H1 (cell line): Measurements from ENCODE around the gene CACNG3. TPM values are rescaled to one million over a fixed set of nuclear protein-coding genes. Genes with fewer than 3 reads are reported as not detected.

Experiments used
- CTCF ChIA-PET: fragments of 300-600 bp; sonication (Branson Sonifier 250); formaldehyde crosslinking; loops from one replicate; lab custom pipeline; 2021; ENCODE audit not compliant: partially characterized antibody; lab: Charles Lee
- POLR2A ChIA-PET: fragments of 300-600 bp; sonication (Branson Sonifier 250); formaldehyde crosslinking; loops from one replicate; lab custom pipeline; 2021; ENCODE audit warnings: inconsistent platforms; ENCODE audit not compliant: partially characterized antibody; lab: Charles Lee
- DNase-seq, 2 experiments: peaks; one replicate each; pipeline versions ENCODE4 v3.0.0 to v3.0.0-alpha.2; 2010 to 2022; ENCODE audit warnings: low spot score in 2 of 2, low read depth in 1 of 2, mixed read lengths in 1 of 2
- FAIRE-seq: peaks from 2 replicates; lab custom pipeline; 2011; peaks lifted over from hg19 to GRCh38; lab: Jason Lieb, UNC
- H2AFZ ChIP-seq: 2 replicates; pipeline ENCODE4 v1.8.1; 2012; ENCODE audit warnings: low read length, inconsistent platforms
- H2AK5ac ChIP-seq: 2 replicates; pipeline ENCODE4 v1.6.1; 2013; ENCODE audit warnings: low read depth, low read length
- H2BK120ac ChIP-seq: replicated peaks from 2 replicates; pipeline ENCODE3; 2013; ENCODE audit warnings: low read depth, low read length, inconsistent platforms
- H2BK12ac ChIP-seq: 2 replicates; pipeline ENCODE4 v1.6.1; 2013; ENCODE audit warnings: low read depth, low read length
- H2BK15ac ChIP-seq: 2 replicates; pipeline ENCODE4 v1.6.1; 2013; ENCODE audit warnings: low read length
- H2BK20ac ChIP-seq: 2 replicates; pipeline ENCODE4 v1.6.1; 2013; ENCODE audit warnings: low read length
- H2BK5ac ChIP-seq: 2 replicates; pipeline ENCODE4 v1.6.1; 2013; ENCODE audit warnings: low read depth, low read length
- H3K14ac ChIP-seq: 2 replicates; pipeline ENCODE4 v1.6.1; 2013; ENCODE audit warnings: inconsistent platforms; ENCODE audit not compliant: insufficient read length
- H3K18ac ChIP-seq: 2 replicates; pipeline ENCODE4 v1.6.1; 2013; ENCODE audit warnings: low read length; ENCODE audit errors: extremely low read depth
- H3K23ac ChIP-seq: 2 replicates; pipeline ENCODE4 v1.6.1; 2013; ENCODE audit warnings: inconsistent platforms; ENCODE audit not compliant: insufficient read length
- H3K23me2 ChIP-seq: 2 replicates; pipeline ENCODE4 v1.6.1; 2013; ENCODE audit warnings: low read depth, low read length
- H3K27ac ChIP-seq: 2 replicates; pipeline ENCODE4 v1.6.1; 2011; ENCODE audit warnings: low read depth, low read length, inconsistent platforms
- H3K27me3 ChIP-seq, 4 experiments: replicated peaks in 1 of 4; 1 replicate in 1 of 4; 2 replicates in 3 of 4; pipeline versions ENCODE4 v1.6.1 to v1.8.1; 2011 to 2013; ENCODE audit warnings: low read length in 3 of 4, mild to moderate bottlenecking in 3 of 4, inconsistent platforms in 2 of 4, mixed read lengths in 2 of 4, moderate library complexity in 1 of 4; ENCODE audit not compliant: control insufficient read depth in 3 of 4, insufficient read depth in 3 of 4; ENCODE audit errors: extremely low read depth in 1 of 4
- H3K36me3 ChIP-seq, 4 experiments: 2 replicates each; pipeline versions ENCODE4 v1.6.1 to v1.8.1; 2011 to 2013; ENCODE audit warnings: mild to moderate bottlenecking in 4 of 4, low read length in 3 of 4, moderate library complexity in 2 of 4, control low read depth in 1 of 4, inconsistent platforms in 1 of 4; ENCODE audit not compliant: insufficient read depth in 4 of 4, control insufficient read depth in 2 of 4
- H3K4ac ChIP-seq: replicated peaks from 2 replicates; pipeline ENCODE3; 2013; ENCODE audit warnings: low read length, low read depth, mixed read lengths, inconsistent platforms; ENCODE audit not compliant: insufficient read length
- H3K4me1 ChIP-seq, 4 experiments: replicated peaks in 1 of 4; 1 replicate in 1 of 4; 2 replicates in 3 of 4; pipeline versions ENCODE4 v1.6.1 to v1.8.1; 2011 to 2013; ENCODE audit warnings: low read length in 3 of 4, inconsistent platforms in 2 of 4, mixed read lengths in 1 of 4; ENCODE audit not compliant: insufficient read depth in 4 of 4, control insufficient read depth in 3 of 4
- H3K4me2 ChIP-seq, 2 experiments: 2 replicates each; pipeline versions ENCODE4 v1.6.1 to v1.8.1; 2011 to 2013; ENCODE audit warnings: low read depth in 2 of 2, low read length in 2 of 2, control low read depth in 1 of 2, inconsistent platforms in 1 of 2, mild to moderate bottlenecking in 1 of 2; ENCODE audit not compliant: insufficient read depth in 1 of 2
- H3K4me3 ChIP-seq, 4 experiments: fragments of 200-600, 300-600 bp in 1 of 4; sonication (generic), shearing (Covaris generic), sonication (Bioruptor Twin) in 1 of 4; 2 replicates each; pipeline versions ENCODE4 v1.5.1 to v1.8.1; 2011 to 2016; ENCODE audit warnings: low read length in 4 of 4, low read depth in 3 of 4, control low read depth in 2 of 4, inconsistent platforms in 2 of 4, mild to moderate bottlenecking in 2 of 4, mixed read lengths in 1 of 4, moderate library complexity in 1 of 4; ENCODE audit not compliant: insufficient read depth in 2 of 4; ENCODE audit errors: extremely low read depth in 1 of 4
- H3K56ac ChIP-seq: replicated peaks from 2 replicates; pipeline ENCODE3; 2013; ENCODE audit warnings: low read depth, mild to moderate bottlenecking, mixed read lengths, low read length, inconsistent platforms; ENCODE audit not compliant: insufficient read length
- H3K79me1 ChIP-seq: 2 replicates; pipeline ENCODE4 v1.6.1; 2013; ENCODE audit warnings: low read depth, low read length, control low read depth
- H3K79me2 ChIP-seq, 2 experiments: 2 replicates each; pipeline versions ENCODE4 v1.6.1 to v1.8.1; 2012 to 2013; ENCODE audit warnings: low read length in 2 of 2, mild to moderate bottlenecking in 2 of 2, inconsistent platforms in 1 of 2; ENCODE audit not compliant: insufficient read depth in 2 of 2, control insufficient read depth in 1 of 2
- H3K9ac ChIP-seq, 4 experiments: replicated peaks in 1 of 4; 1 replicate in 1 of 4; 2 replicates in 3 of 4; pipeline versions ENCODE4 v1.6.1 to v1.8.1; 2011 to 2013; ENCODE audit warnings: low read depth in 3 of 4, low read length in 3 of 4, control low read depth in 2 of 4, mild to moderate bottlenecking in 2 of 4, moderate library complexity in 2 of 4, inconsistent platforms in 1 of 4; ENCODE audit errors: extremely low read depth in 1 of 4
- H3K9me3 ChIP-seq, 2 experiments: 2 replicates each; pipeline versions ENCODE4 v1.6.1 to v1.8.1; 2012 to 2013; ENCODE audit warnings: mild to moderate bottlenecking in 2 of 2, moderate library complexity in 2 of 2, control low read depth in 1 of 2, inconsistent platforms in 1 of 2, low read depth in 1 of 2, low read length in 1 of 2, mixed read lengths in 1 of 2; ENCODE audit not compliant: insufficient read depth in 2 of 2
- H4K20me1 ChIP-seq, 2 experiments: replicated peaks in 1 of 2; 2 replicates each; pipeline versions ENCODE3 to v1.8.1; 2011 to 2013; ENCODE audit warnings: inconsistent platforms in 2 of 2, low read length in 2 of 2, mild to moderate bottlenecking in 1 of 2; ENCODE audit not compliant: insufficient read depth in 2 of 2, control insufficient read depth in 1 of 2
- H4K5ac ChIP-seq: 2 replicates; pipeline ENCODE4 v1.6.1; 2013; ENCODE audit warnings: low read length, low read depth, mixed read lengths, inconsistent platforms; ENCODE audit not compliant: insufficient read length
- H4K8ac ChIP-seq: 2 replicates; pipeline ENCODE4 v1.8.0; 2013; ENCODE audit warnings: mild to moderate bottlenecking, moderate library complexity, low read length, inconsistent platforms; ENCODE audit not compliant: insufficient read depth; ENCODE audit errors: extremely low read depth
- H4K91ac ChIP-seq: replicated peaks from 2 replicates; pipeline ENCODE3; 2013; ENCODE audit warnings: low read length, mixed read lengths, inconsistent platforms; ENCODE audit not compliant: insufficient read length
- BCL11A ChIP-seq, 2 experiments: IDR thresholded peaks; one replicate each; pipeline ENCODE4 v1.6.1; 2011; ENCODE audit warnings: low read depth in 2 of 2, low read length in 2 of 2, mild to moderate bottlenecking in 2 of 2
- CBX5 ChIP-seq: fragments of 300-800, 300-1000 bp; sonication (generic); IDR thresholded peaks from 2 replicates; pipeline ENCODE4 v1.7.1; 2016; ENCODE audit warnings: antibody characterized with exemption, low read length, low read depth
- SIX5 ChIP-seq: IDR thresholded peaks from 2 replicates; pipeline ENCODE4 v1.6.1; 2011; ENCODE audit warnings: mild to moderate bottlenecking, low read depth, low read length
- TEAD4 ChIP-seq: IDR thresholded peaks from 2 replicates; pipeline ENCODE4 v1.6.1; 2012; ENCODE audit warnings: low read depth, low read length, inconsistent platforms, mixed read lengths
- WGBS, 2 experiments: shearing (Covaris generic) in 1 of 2; methylation state at CpG; one replicate each; pipeline versions ENCODE4 v1.1.6 to v1.1.7; 2013 to 2015; ENCODE audit warnings: low lambda C conversion rate in 2 of 2, mixed read lengths in 2 of 2, inconsistent platforms in 1 of 2, low coverage in 1 of 2, missing lambda C conversion rate in 1 of 2; ENCODE audit not compliant: insufficient replicate concordance in 2 of 2, insufficient coverage in 1 of 2, insufficient read length in 1 of 2; ENCODE audit errors: extremely low coverage in 1 of 2, missing lambda C conversion rate in 1 of 2; 5-methylcytosine and 5-hydroxymethylcytosine counted together
- polyA plus RNA-seq, 7 experiments: library from polyadenylated mRNA; depleted of rRNA in 3 of 7; stranded (reverse) in 5 of 7; unstranded in 2 of 7; fragments of >200 nt in 5 of 7; fragments of 200-250 nt in 2 of 7; gene quantifications; 1 replicate in 5 of 7; 2 replicates in 1 of 7; 4 replicates in 1 of 7; pipeline versions ENCODE4 v1.2.1 to v1.2.3, GENCODE V29; 2011 to 2013; ENCODE audit warnings: missing spikeins in 2 of 7, mixed read lengths in 2 of 7
- total RNA-seq: library from RNA; stranded (reverse); fragmentation: NEBNext Ultra II Directional; extraction: Animal tissue kit (Norgen Biotek cat#: 25700); gene quantifications from 2 replicates; pipeline ENCODE4 v1.2.1, GENCODE V29; 2021
- TF ChIP-seq, protein P1 (sequence below): IDR thresholded peaks from 2 replicates; pipeline ENCODE4 v1.6.1; 2011; ENCODE audit warnings: low read depth, mild to moderate bottlenecking, low read length; ENCODE audit not compliant: insufficient read depth
- TF ChIP-seq, protein P2 (sequence below), 3 experiments: IDR thresholded peaks; 1 replicate in 2 of 3; 2 replicates in 1 of 3; pipeline versions ENCODE4 v1.5.1 to v1.6.1; 2011; ENCODE audit warnings: low read length in 3 of 3, mild to moderate bottlenecking in 3 of 3, inconsistent platforms in 2 of 3, low read depth in 1 of 3, moderate library complexity in 1 of 3; ENCODE audit not compliant: insufficient read depth in 1 of 3; ENCODE audit errors: control extremely low read depth in 1 of 3

Gene CACNG3
- total and polyA plus RNA-seq, 2 of the 8 experiments (the other 6 are each of a cell fraction or from before 2014, with no cell fraction given), result 0.12 TPM; not detected in 1

DNA sequence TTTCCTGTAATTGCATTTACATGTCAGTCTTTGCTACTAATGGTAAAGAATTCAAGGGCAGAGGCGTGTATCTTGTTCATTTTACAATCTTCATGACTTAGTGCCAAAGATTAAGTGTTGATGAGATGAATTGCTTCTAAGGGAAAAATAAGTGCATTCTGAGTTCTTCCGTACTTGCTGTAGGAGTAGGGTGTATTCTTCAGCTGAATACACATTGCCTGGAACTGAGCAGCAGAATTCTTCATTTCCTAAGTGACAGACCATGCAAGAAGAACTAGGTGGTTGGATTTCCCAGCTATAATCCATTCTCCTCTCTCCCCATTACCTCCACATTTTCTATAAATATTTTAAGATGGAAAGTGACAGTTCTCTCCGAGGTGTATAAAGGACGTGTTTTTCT lies 104.8 kb downstream of the CACNG3 start:
- DNase-seq (no peak), FAIRE-seq (no peak)
- no peak overlapping the region for H3K14ac ChIP-seq
- ChIA-PET CTCF (interaction anchor here (1.0 to 1.9 kb wide), 3 partner anchors 11 to 107 kb away, joined by 3 to 5 read pairs (median 3); partner anchors contain the start of gene CACNG3), POLR2A (interaction anchor here (1.0 kb wide), 1 partner anchor 12 kb away, joined by 4 read pairs; no protein-coding TSS in a partner anchor)
- H4K91ac ChIP-seq, result no peak overlapping the region
- H2BK15ac ChIP-seq, result no peak overlapping the region
- no peak overlapping the region for H2BK20ac ChIP-seq
- no peak overlapping the region for H3K56ac ChIP-seq
- no peaks in the 10 kb centered on the region for H3K27me3 ChIP-seq
- no peaks in the 10 kb centered on the region for H3K79me1 ChIP-seq
- H3K4ac ChIP-seq, result no peak overlapping the region
- H3K4me1 ChIP-seq, result no peaks in the 10 kb centered on the region
- no peak overlapping the region for H3K4me2 ChIP-seq
- no peak overlapping the region for H3K18ac ChIP-seq
- H4K5ac ChIP-seq, result no peak overlapping the region
- no peak overlapping the region for H3K4me3 ChIP-seq
- WGBS, 2 experiments, result 86% methylated on average over 4 of the region's 4 CpGs; no CpG with 5 or more reads in 1 of the 2 experiments
- H3K79me2 ChIP-seq, result no peaks in the 10 kb centered on the region
- H2BK5ac ChIP-seq, result no peak overlapping the region
- no peak overlapping the region for H2BK12ac ChIP-seq
- H4K8ac ChIP-seq, result no peak overlapping the region
- H3K23ac ChIP-seq, result no peak overlapping the region
- H3K9me3 ChIP-seq, result no peaks in the 10 kb centered on the region
- no peaks in the 10 kb centered on the region for H3K23me2 ChIP-seq
- H2AK5ac ChIP-seq, result no peak overlapping the region
- H4K20me1 ChIP-seq, result no peaks in the 10 kb centered on the region
- no peak overlapping the region for H2BK120ac ChIP-seq
- no peak overlapping the region for H3K9ac ChIP-seq
- H3K36me3 ChIP-seq, result no peaks in the 10 kb centered on the region
- H3K27ac ChIP-seq, result no peak overlapping the region
- TF ChIP-seq BCL11A (IDR thresholded peaks at IDR 0.05; ENCODE audit: low read depth in 2 of 2, low read length in 2 of 2), result no peak
- TF ChIP-seq, protein P1, sequence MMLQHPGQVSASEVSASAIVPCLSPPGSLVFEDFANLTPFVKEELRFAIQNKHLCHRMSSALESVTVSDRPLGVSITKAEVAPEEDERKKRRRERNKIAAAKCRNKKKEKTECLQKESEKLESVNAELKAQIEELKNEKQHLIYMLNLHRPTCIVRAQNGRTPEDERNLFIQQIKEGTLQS, result no peak
- TF ChIP-seq SIX5, result no peak
- TF ChIP-seq CBX5, result no peak
- no peak for TF ChIP-seq TEAD4
- TF ChIP-seq, protein P2, sequence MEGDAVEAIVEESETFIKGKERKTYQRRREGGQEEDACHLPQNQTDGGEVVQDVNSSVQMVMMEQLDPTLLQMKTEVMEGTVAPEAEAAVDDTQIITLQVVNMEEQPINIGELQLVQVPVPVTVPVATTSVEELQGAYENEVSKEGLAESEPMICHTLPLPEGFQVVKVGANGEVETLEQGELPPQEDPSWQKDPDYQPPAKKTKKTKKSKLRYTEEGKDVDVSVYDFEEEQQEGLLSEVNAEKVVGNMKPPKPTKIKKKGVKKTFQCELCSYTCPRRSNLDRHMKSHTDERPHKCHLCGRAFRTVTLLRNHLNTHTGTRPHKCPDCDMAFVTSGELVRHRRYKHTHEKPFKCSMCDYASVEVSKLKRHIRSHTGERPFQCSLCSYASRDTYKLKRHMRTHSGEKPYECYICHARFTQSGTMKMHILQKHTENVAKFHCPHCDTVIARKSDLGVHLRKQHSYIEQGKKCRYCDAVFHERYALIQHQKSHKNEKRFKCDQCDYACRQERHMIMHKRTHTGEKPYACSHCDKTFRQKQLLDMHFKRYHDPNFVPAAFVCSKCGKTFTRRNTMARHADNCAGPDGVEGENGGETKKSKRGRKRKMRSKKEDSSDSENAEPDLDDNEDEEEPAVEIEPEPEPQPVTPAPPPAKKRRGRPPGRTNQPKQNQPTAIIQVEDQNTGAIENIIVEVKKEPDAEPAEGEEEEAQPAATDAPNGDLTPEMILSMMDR (IDR thresholded peaks at IDR 0.05; ENCODE audit: control extremely low read depth in 1 of 3, insufficient read depth in 1 of 3, low read depth in 1 of 3, low read length in 3 of 3), result no peak
- TF ChIP-seq, all 59 proteins: peak for 0
- H2AFZ ChIP-seq, result no peak overlapping the region
